OCI-LY7 (cell line): ENCODE results near the gene SND1. TPM values are rescaled to one million over a fixed set of nuclear protein-coding genes. Genes with fewer than 3 reads are reported as not detected.

ENCODE experiments used
- BruUV-seq: library from RNA; stranded (reverse); fragments of 400-500 nt; replicated peaks from 2 replicates; lab custom pipeline; 2021; lab: Mats Ljungman, UMichigan
- CTCF ChIA-PET: fragments of 300-600 bp; sonication (Branson Sonifier 250); formaldehyde crosslinking; loops from one replicate; lab custom pipeline; 2022; ENCODE audit warnings: antibody characterized with exemption; ENCODE audit not compliant: unreplicated experiment; lab: Charles Lee
- POLR2A ChIA-PET: fragments of 300-600 bp; sonication (Branson Sonifier 250); formaldehyde crosslinking; loops from one replicate; lab custom pipeline; 2022; ENCODE audit warnings: antibody characterized with exemption; lab: Charles Lee
- DNase-seq: peaks from one replicate; pipeline ENCODE4 v3.0.0-alpha.2; 2015; ENCODE audit warnings: low spot score
- H2AFZ ChIP-seq: fragments of 200-600 bp; sonication (generic), shearing (Covaris generic); 2 replicates; pipeline ENCODE4 v1.6.1; 2014; ENCODE audit warnings: mild to moderate bottlenecking, antibody characterized with exemption, low read length, moderate library complexity
- H3K27ac ChIP-seq: fragments of 200-600 bp; sonication (generic); 2 replicates; pipeline ENCODE4 v1.5.1; 2014; ENCODE audit warnings: mixed run types, low read depth, mild to moderate bottlenecking, moderate library complexity, low read length, inconsistent platforms; ENCODE audit not compliant: poor library complexity, severe bottlenecking
- H3K36me3 ChIP-seq: fragments of 200-600 bp; sonication (generic); 2 replicates; pipeline ENCODE4 v1.6.1; 2014; ENCODE audit warnings: mild to moderate bottlenecking, antibody characterized with exemption, low read length, moderate library complexity, mixed read lengths; ENCODE audit not compliant: insufficient read depth
- H3K4me1 ChIP-seq: fragments of 200-600 bp; sonication (generic); 2 replicates; pipeline ENCODE4 v1.5.1; 2014; ENCODE audit warnings: mild to moderate bottlenecking, low read length; ENCODE audit not compliant: insufficient read depth, poor library complexity, severe bottlenecking
- H3K4me2 ChIP-seq: fragments of 200-600 bp; sonication (generic); 2 replicates; pipeline ENCODE4 v1.6.1; 2014; ENCODE audit warnings: mild to moderate bottlenecking, low read length
- H3K4me3 ChIP-seq: fragments of 200-600 bp; sonication (generic); 2 replicates; pipeline ENCODE4 v1.5.1; 2014; ENCODE audit warnings: mild to moderate bottlenecking, low read depth, low read length; ENCODE audit not compliant: poor library complexity, severe bottlenecking
- H3K79me2 ChIP-seq: fragments of 200-600 bp; sonication (generic); 2 replicates; pipeline ENCODE4 v1.6.1; 2016; ENCODE audit warnings: low read depth, mild to moderate bottlenecking, low read length, moderate library complexity, mixed read lengths; ENCODE audit not compliant: insufficient read depth
- H3K9me2 ChIP-seq: fragments of 200-600 bp; sonication (generic); 2 replicates; pipeline ENCODE4 v1.6.1; 2016; ENCODE audit warnings: mild to moderate bottlenecking, low read length, mixed read lengths; ENCODE audit not compliant: insufficient read depth
- H3K9me3 ChIP-seq: fragments of 200-600 bp; sonication (generic); 2 replicates; pipeline ENCODE4 v1.6.1; 2014; ENCODE audit warnings: mild to moderate bottlenecking, mixed run types, low read length, mixed read lengths
- H4K20me1 ChIP-seq: fragments of 200-600 bp; sonication (generic); 2 replicates; pipeline ENCODE4 v1.6.1; 2014; ENCODE audit warnings: mild to moderate bottlenecking, antibody characterized with exemption, low read length, moderate library complexity, mixed read lengths; ENCODE audit not compliant: insufficient read depth
- EZH2phosphoT487 ChIP-seq: fragments of 200-600 bp; sonication (generic); IDR thresholded peaks from 2 replicates; pipeline ENCODE4 v1.6.1; 2018; ENCODE audit warnings: low read depth, borderline replicate concordance, mild to moderate bottlenecking, mixed run types, antibody characterized with exemption, low read length, moderate library complexity, mixed read lengths
- intact Hi-C: fragments of 100-400 bp; cut with micrococcal nuclease; formaldehyde crosslinking; loops from one replicate; pipeline ENCODE4 v1.10.0; 2022; ENCODE audit not compliant: unreplicated experiment
- total RNA-seq, 2 experiments: library from RNA; depleted of rRNA in 1 of 2; stranded (reverse); fragments of >200 nt in 1 of 2; shearing (Covaris generic) in 1 of 2; gene quantifications; 2 replicates each; pipeline ENCODE4 v1.2.3, GENCODE V29; 2014 to 2022
- TF ChIP-seq, protein P1 (sequence below): fragments of 200-600 bp; sonication (generic); conservative IDR thresholded peaks from 2 replicates; pipeline ENCODE4 v1.5.1; 2014; ENCODE audit warnings: mild to moderate bottlenecking, antibody characterized with exemption, low read length, moderate library complexity, mixed read lengths

The SND1 gene
- total RNA-seq, 2 experiments from 2014 or later: 111 to 221 TPM

GRCh38 chr7:127713758-127714157 is 61.8 kb downstream of the SND1 start:
- no peak overlapping the region for H3K4me2 ChIP-seq
- no peaks in the 10 kb centered on the region; the same call in none of the 2 replicates for H4K20me1 ChIP-seq
- H3K36me3 ChIP-seq: peaks cover 99% of the 10 kb centered on the region
- no peak for DNase-seq
- H3K4me1 ChIP-seq: no peaks in the 10 kb centered on the region
- peaks cover 16% of the 10 kb centered on the region; the same call in 1 of the 2 replicates for H3K79me2 ChIP-seq
- no peaks in the 10 kb centered on the region for H3K9me2 ChIP-seq
- TF ChIP-seq, protein P1, sequence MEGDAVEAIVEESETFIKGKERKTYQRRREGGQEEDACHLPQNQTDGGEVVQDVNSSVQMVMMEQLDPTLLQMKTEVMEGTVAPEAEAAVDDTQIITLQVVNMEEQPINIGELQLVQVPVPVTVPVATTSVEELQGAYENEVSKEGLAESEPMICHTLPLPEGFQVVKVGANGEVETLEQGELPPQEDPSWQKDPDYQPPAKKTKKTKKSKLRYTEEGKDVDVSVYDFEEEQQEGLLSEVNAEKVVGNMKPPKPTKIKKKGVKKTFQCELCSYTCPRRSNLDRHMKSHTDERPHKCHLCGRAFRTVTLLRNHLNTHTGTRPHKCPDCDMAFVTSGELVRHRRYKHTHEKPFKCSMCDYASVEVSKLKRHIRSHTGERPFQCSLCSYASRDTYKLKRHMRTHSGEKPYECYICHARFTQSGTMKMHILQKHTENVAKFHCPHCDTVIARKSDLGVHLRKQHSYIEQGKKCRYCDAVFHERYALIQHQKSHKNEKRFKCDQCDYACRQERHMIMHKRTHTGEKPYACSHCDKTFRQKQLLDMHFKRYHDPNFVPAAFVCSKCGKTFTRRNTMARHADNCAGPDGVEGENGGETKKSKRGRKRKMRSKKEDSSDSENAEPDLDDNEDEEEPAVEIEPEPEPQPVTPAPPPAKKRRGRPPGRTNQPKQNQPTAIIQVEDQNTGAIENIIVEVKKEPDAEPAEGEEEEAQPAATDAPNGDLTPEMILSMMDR: no peak
- TF ChIP-seq EZH2phosphoT487: no peak
- no peak overlapping the region for H2AFZ ChIP-seq
- H3K27ac ChIP-seq: no peak overlapping the region
- H3K9me3 ChIP-seq: peaks cover 30% of the 10 kb centered on the region
- BruUV-seq: no TSS peak
- intact Hi-C loops: no loop called here
- CTCF ChIA-PET: interaction anchor here (0.9 kb wide), 1 partner anchor 28 kb away, joined by 3 read pairs; no protein-coding TSS in a partner anchor
- POLR2A ChIA-PET: no interaction called here
- H3K4me3 ChIP-seq: no peak overlapping the region

GRCh38 chr7:127715272-127715671 is 63.3 kb downstream of the SND1 start:
- Histone ChIP-seq H3K27ac (no peak overlapping the region), H3K9me3 (peaks cover 22% of the 10 kb centered on the region), H3K4me1 (no peaks in the 10 kb centered on the region), H4K20me1 (no peaks in the 10 kb centered on the region; the same call in none of the 2 replicates), H3K4me3 (no peak overlapping the region), H3K36me3 (peaks cover 98% of the 10 kb centered on the region), H3K9me2 (no peaks in the 10 kb centered on the region), H3K79me2 (peaks cover 16% of the 10 kb centered on the region; the same call in 1 of the 2 replicates), H3K4me2 (no peak overlapping the region), H2AFZ (no peak overlapping the region)
- intact Hi-C loops: no loop called here
- no peak for DNase-seq
- POLR2A ChIA-PET: no interaction called here
- no peak for TF ChIP-seq EZH2phosphoT487
- TF ChIP-seq, protein P1: no peak
- no TSS peak for BruUV-seq
- CTCF ChIA-PET: no interaction called here

DNA sequence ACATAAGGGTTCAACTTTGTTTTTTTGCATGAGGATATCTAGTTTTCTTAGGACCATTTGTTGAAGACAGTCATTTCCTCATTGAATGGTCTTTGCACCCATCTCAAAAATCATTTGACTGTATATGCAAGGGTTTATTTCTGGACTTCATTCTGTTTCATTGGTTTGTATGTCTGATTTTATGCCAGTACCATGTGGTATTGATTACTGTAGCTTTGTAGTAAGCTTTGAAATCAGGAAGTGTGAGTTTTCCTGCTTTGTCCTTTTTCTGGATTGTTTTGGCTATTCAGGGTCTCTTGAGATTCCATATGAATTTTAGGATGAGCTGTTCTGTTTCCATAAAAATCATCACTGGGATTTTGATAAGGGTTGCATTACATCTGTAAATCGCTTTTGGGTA is 63.9 kb downstream of the SND1 start:
- H3K79me2 ChIP-seq: peaks cover 16% of the 10 kb centered on the region; the same call in 1 of the 2 replicates

More for the DNA sequence above, 63.9 kb downstream of the SND1 start:
- Histone ChIP-seq H2AFZ (no peak overlapping the region), H4K20me1 (no peaks in the 10 kb centered on the region; the same call in none of the 2 replicates), H3K36me3 (peaks cover 98% of the 10 kb centered on the region), H3K4me2 (no peak overlapping the region), H3K27ac (no peak overlapping the region), H3K9me3 (peaks cover 16% of the 10 kb centered on the region), H3K9me2 (no peaks in the 10 kb centered on the region), H3K4me1 (no peaks in the 10 kb centered on the region), H3K4me3 (no peak overlapping the region)
- TF ChIP-seq EZH2phosphoT487: no peak
- TF ChIP-seq, protein P1: no peak
- POLR2A ChIA-PET: no interaction called here
- DNase-seq: no peak
- CTCF ChIA-PET: no interaction called here
- intact Hi-C loops: no loop called here
- BruUV-seq: no TSS peak
